DOHH2 (cell line): ENCODE data around the gene MAGEA12.
"Not testable (repeated sequence)": the region's sequence is repeated elsewhere in the genome, so short reads cannot be mapped to it uniquely, and the experiment has no call there.

Experiments used
- H3F3A ChIP-seq: fragments of 200-600 bp; sonication (generic), shearing (Covaris generic); 2 replicates; pipeline ENCODE4 v1.6.0; 2016; ENCODE audit warnings: antibody characterized with exemption, mild to moderate bottlenecking; ENCODE audit not compliant: control insufficient read depth, insufficient read depth
- H3K27ac ChIP-seq: fragments of 200-600 bp; sonication (generic); 2 replicates; pipeline ENCODE4 v1.5.1; 2014; ENCODE audit warnings: low read depth, mild to moderate bottlenecking, low read length, moderate library complexity
- H3K27me3 ChIP-seq: fragments of 200-600 bp; sonication (generic); 2 replicates; pipeline ENCODE4 v1.6.1; 2014; ENCODE audit warnings: mild to moderate bottlenecking, low read length, mixed read lengths; ENCODE audit not compliant: control insufficient read depth
- H3K36me3 ChIP-seq: fragments of 200-600 bp; sonication (generic); 2 replicates; pipeline ENCODE4 v1.6.1; 2014; ENCODE audit warnings: mild to moderate bottlenecking, low read length, moderate library complexity, mixed read lengths; ENCODE audit not compliant: control insufficient read depth
- H3K4me1 ChIP-seq: fragments of 200-600 bp; sonication (generic); 2 replicates; pipeline ENCODE4 v1.6.1; 2014; ENCODE audit warnings: mild to moderate bottlenecking, low read length, mixed read lengths; ENCODE audit not compliant: control insufficient read depth
- H3K4me2 ChIP-seq: fragments of 200-600 bp; sonication (generic); 2 replicates; pipeline ENCODE4 v1.6.0; 2014; ENCODE audit warnings: mild to moderate bottlenecking, low read length, moderate library complexity
- H3K4me3 ChIP-seq: fragments of 200-600 bp; sonication (generic); 2 replicates; pipeline ENCODE4 v1.5.1; 2014; ENCODE audit warnings: mild to moderate bottlenecking, low read length, mixed read lengths
- H3K79me2 ChIP-seq: fragments of 200-600 bp; sonication (generic); 2 replicates; pipeline ENCODE4 v1.6.1; 2014; ENCODE audit warnings: mild to moderate bottlenecking, low read length, mixed read lengths; ENCODE audit not compliant: control insufficient read depth
- H3K9me2 ChIP-seq: fragments of 200-600 bp; sonication (generic); replicated peaks from 2 replicates; pipeline ENCODE4 v1.6.1; 2014; ENCODE audit warnings: mild to moderate bottlenecking, low read length, mixed read lengths; ENCODE audit not compliant: control insufficient read depth
- H3K9me3 ChIP-seq: fragments of 200-600 bp; sonication (generic); 2 replicates; pipeline ENCODE4 v1.6.1; 2014; ENCODE audit warnings: antibody characterized with exemption, low read length, mixed read lengths; ENCODE audit not compliant: control insufficient read depth, insufficient read depth
- H4K20me1 ChIP-seq: fragments of 200-600 bp; sonication (generic); 2 replicates; pipeline ENCODE4 v1.6.0; 2014; ENCODE audit warnings: low read depth, mild to moderate bottlenecking, antibody characterized with exemption, low read length, moderate library complexity; ENCODE audit not compliant: control insufficient read depth, insufficient read depth
- CTCF ChIP-seq: fragments of 200-600 bp; sonication (generic); IDR thresholded peaks from one replicate; pipeline ENCODE4 v1.5.1; 2014; ENCODE audit warnings: antibody characterized with exemption, mild to moderate bottlenecking, low read depth, low read length; ENCODE audit not compliant: poor library complexity, severe bottlenecking
- EZH2phosphoT487 ChIP-seq: fragments of 200-600 bp; sonication (generic); IDR thresholded peaks from 2 replicates; pipeline ENCODE4 v1.6.1; 2017; ENCODE audit warnings: borderline replicate concordance, mild to moderate bottlenecking, antibody characterized with exemption, low read length, moderate library complexity, mixed read lengths

MAGEA12 gene

GRCh38 chrX:152713815-152714787 is 19.5 kb upstream of the MAGEA12 start, which contains the start of gene MAGEA2B:
Gene MAGEA2B (plus strand): TSS chrX:152714628. CDS start chrX:152717107, 2,479 bp downstream.
- H3K4me1 ChIP-seq, H3K9me2 ChIP-seq, H4K20me1 ChIP-seq, H3K79me2 ChIP-seq, H3K4me3 ChIP-seq, H3K36me3 ChIP-seq, H3K9me3 ChIP-seq, H3K27ac ChIP-seq, H3K27me3 ChIP-seq, H3K4me2 ChIP-seq, H3F3A ChIP-seq: not testable (repeated sequence)

GRCh38 chrX:152725409-152725808 is 8.1 kb upstream of the MAGEA12 start:
- Histone ChIP-seq H3K36me3 (no peaks in the 10 kb centered on the region), H3K79me2 (no peaks in the 10 kb centered on the region), H3K4me1 (no peaks in the 10 kb centered on the region), H3K27me3 (no peaks in the 10 kb centered on the region), H3K9me3 (no peaks in the 10 kb centered on the region), H3F3A (no peaks in the 10 kb centered on the region), H4K20me1 (no peaks in the 10 kb centered on the region), H3K27ac (no peak overlapping the region), H3K4me3 (no peak overlapping the region), H3K4me2 (no peak overlapping the region), H3K9me2 (no peaks in the 10 kb centered on the region)
- TF ChIP-seq CTCF (no peak), EZH2phosphoT487 (no peak)

GRCh38 chrX:152734143-152734858 is 744 bp downstream of the MAGEA12 start:
- H3K4me3 ChIP-seq, H3K4me2 ChIP-seq, H3F3A ChIP-seq: not testable (repeated sequence)

GRCh38 chrX:152735101-152735500 is 1.5 kb downstream of the MAGEA12 start:
- Histone ChIP-seq H3K27ac (no peak overlapping the region), H3K36me3 (no peaks in the 10 kb centered on the region), H3K79me2 (no peaks in the 10 kb centered on the region), H3K4me1 (no peaks in the 10 kb centered on the region), H3K9me3 (no peaks in the 10 kb centered on the region), H3K4me3 (no peak overlapping the region), H3K27me3 (no peaks in the 10 kb centered on the region), H3K4me2 (no peak overlapping the region), H4K20me1 (no peaks in the 10 kb centered on the region), H3F3A (no peaks in the 10 kb centered on the region), H3K9me2 (no peaks in the 10 kb centered on the region)
- no peak for TF ChIP-seq EZH2phosphoT487
- no peak for TF ChIP-seq CTCF

More at GRCh38 chrX:152734143-152734858, 744 bp downstream of the MAGEA12 start:
- H3K4me1 ChIP-seq, H3K9me2 ChIP-seq, H4K20me1 ChIP-seq, H3K9me3 ChIP-seq, H3K27me3 ChIP-seq, H3K27ac ChIP-seq, H3K36me3 ChIP-seq, H3K79me2 ChIP-seq: not testable (repeated sequence)
